Muscle of arm (tissue), 12 donors: Measurements from ENCODE around the gene VIPR2. TPM values are rescaled to one million over a fixed set of nuclear protein-coding genes. Genes with fewer than 3 reads are reported as not detected.

Source experiments
- DNase-seq: peaks from one replicate; pipeline ENCODE4 v3.0.0-alpha.2; 2013
- polyA plus RNA-seq, 12 donors: library from polyadenylated mRNA; unstranded; fragments of 120-200 nt; gene quantifications; one replicate each; pipeline ENCODE4 v1.2.1, GENCODE V29; 2013; ENCODE audit not compliant: insufficient read length in 12 of 12

The VIPR2 gene
- polyA plus RNA-seq, 12 donors, result 5.2 to 11.6 (median 9.0) TPM; not detected in 1

- no peak for DNase-seq
Measured at GRCh38 chr7:159158125-159158887, 13.6 kb upstream of the VIPR2 start.

GRCh38 chr7:159157714-159158113 lies 13.0 kb upstream of the VIPR2 start:
- no peak for DNase-seq

DNA sequence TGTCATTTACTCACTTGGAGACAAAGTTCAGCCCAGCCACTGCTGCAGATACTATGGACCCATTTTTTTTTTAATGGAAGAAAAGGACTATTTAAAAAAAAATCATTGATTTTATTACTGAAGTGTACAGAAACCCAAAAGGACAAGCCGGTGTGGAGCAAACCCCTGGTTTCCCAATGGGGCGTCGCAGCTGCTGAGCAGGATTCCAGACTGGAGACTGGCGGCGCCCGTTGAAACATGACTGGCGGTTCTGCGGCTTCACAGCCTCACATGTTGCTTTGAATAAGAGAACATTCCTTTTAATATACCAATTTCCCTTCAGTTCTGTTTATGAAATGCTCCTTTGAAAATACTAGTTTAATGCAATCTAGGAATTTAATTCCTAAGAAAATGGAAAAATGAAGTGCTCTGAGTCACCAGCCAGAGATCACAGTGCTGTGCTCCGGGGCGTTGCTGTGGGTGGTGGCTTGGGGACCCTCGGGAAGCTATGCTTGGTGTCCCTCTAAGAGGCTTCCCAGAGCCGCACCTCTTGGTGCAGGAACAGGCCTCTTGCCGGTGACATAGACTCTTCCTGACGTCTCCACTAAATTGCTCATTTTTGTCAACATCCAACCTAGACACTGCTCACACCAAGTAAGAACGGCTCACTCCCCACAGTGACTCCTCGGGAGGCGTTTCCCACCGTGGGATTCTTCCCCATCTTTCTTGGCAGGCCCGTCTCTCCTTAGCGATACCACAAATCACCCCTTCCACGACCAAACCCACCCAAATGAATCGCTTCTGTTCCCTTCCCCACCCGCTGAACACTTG lies 12.0 kb upstream of the VIPR2 start:
- no peak for DNase-seq

GRCh38 chr7:159155410-159155809 lies 10.7 kb upstream of the VIPR2 start:
- DNase-seq, result no peak

DNA sequence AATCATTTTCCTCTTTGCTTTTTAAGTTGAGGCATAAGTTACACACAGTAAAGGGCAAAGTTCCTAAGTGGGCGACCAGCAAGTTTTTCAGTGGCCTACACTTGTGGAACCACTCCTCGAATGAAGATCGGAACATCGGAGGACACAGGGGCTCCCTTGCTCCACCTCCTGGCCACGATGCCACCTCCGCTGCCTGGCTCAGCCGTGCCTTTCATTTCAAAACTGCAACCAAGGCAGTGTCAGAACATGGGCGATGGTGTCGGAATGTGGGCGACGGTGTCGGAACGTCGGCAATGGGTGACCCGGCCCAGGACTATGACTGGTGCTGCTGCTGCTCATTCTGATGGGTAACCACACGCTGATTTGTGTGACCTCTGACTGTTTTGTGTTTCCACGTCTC lies 9.6 kb upstream of the VIPR2 start:
- no peak for DNase-seq

DNA sequence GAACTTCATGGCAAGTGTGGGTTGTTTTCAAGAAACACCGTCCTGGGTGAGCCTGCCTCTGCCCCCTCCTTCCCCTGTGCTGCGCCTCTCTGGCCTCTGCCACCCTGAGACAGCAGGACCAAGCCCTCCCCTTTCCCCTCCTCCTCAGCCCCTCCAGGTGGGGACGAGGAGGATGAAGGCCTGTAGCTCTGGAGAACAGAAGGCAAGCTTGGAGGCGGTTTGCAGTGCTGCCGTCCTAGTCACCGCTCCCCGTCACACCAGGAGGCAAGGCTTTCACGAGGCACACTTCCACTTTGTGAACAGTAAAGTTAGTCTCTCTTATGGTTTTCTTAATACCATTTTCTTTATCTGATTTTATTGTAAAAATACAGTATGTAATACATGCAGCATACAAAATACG lies 8.8 kb upstream of the VIPR2 start:
- no peak for DNase-seq

- no peak for DNase-seq
Measured at GRCh38 chr7:159152816-159153215, 8.1 kb upstream of the VIPR2 start.

DNA sequence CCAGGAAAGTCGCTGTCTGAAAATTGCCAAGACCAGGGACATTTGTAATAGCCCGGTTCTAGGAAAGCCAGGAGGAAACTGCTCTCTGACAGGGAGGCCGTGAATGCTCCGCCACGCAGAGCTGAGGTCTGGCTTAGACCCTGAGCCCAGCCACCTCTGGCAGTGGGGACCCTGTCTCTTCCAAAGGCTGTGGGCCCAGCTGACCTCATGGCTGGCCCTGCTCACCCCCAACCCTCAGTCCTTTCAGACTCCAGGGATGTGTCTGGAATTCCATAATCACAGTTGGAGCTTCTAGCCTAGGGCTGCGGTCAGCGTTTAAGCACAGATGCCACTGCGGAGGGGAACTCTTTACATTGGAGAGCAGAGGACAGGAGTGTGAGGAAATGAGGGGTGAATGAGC lies 6.6 kb upstream of the VIPR2 start:
- no peak for DNase-seq

- no peak for DNase-seq
Measured at GRCh38 chr7:159149488-159149887, 4.8 kb upstream of the VIPR2 start.

DNA sequence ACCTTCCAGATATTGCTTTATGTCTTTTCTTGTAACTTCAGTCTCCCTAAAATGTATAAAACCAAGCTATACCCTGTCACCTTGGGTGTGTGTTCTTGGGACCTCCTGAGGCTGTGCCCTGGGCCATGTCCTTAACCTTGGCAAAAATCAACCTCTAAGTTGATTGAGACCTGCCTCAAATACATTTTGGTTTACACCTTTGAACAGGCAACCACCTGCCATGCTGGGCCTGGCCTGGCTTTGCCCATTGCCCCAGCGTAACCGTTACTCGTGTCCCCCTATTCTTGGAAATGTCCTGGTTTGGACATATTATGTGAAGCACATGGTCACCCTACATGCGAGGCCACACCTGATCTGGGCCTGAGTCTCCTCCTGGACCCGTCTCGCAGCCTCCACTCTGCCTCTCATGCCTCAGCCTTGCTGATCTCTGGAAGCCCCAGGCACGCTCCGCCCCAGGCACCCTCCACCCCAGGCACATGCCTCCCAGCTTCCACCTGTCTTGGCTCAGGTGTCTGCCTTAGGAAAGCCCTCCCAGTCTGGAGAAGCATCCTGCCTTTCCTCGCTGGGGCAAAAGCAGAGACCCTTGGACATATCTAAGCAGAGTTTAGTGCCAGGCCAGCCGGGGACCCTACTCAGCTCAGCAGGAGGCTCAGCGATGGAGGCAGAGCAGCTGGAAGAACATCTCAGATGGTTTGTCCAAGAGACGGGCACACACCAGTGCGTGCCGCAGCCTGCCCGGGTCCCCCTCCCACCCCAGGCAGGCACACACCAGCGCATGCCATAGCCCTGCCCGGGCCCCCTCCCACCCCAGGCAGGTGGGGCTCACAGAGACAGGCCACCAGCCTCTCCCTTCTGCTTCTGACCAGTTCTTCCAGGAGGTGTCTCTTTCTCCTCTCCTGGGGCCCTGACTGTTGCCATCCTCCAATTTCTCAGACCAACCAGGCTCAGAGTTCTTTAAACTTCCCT lies 4.0 kb upstream of the VIPR2 start:
- no peak for DNase-seq

- DNase-seq, result no peak
Measured at GRCh38 chr7:159147687-159148086, 3.0 kb upstream of the VIPR2 start.

DNA sequence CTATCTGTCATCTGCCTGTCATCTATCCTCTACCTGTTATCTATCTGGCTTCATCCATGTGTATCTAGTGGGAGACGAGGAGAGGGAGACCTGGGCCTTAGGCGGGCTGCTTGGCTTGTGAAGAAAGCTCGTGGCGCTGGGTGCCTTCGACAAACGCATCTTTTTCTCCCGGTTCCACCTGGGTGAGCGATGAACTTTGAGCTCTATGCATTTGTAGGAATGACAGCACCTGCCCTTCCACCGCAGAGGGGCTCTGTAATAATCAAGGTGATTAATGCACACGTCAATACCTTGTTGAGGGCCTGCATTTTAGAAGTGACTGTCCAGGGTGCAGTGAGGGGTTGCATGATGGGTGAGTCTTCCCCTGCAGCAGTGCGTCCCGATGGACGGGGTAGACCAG lies 2.6 kb upstream of the VIPR2 start:
- DNase-seq, result no peak

- no peak for DNase-seq
Measured at GRCh38 chr7:159146084-159146858, 1.6 kb upstream of the VIPR2 start.

- DNase-seq, result no peak
Measured at GRCh38 chr7:159145490-159145855, 806 bp upstream of the VIPR2 start.

DNA sequence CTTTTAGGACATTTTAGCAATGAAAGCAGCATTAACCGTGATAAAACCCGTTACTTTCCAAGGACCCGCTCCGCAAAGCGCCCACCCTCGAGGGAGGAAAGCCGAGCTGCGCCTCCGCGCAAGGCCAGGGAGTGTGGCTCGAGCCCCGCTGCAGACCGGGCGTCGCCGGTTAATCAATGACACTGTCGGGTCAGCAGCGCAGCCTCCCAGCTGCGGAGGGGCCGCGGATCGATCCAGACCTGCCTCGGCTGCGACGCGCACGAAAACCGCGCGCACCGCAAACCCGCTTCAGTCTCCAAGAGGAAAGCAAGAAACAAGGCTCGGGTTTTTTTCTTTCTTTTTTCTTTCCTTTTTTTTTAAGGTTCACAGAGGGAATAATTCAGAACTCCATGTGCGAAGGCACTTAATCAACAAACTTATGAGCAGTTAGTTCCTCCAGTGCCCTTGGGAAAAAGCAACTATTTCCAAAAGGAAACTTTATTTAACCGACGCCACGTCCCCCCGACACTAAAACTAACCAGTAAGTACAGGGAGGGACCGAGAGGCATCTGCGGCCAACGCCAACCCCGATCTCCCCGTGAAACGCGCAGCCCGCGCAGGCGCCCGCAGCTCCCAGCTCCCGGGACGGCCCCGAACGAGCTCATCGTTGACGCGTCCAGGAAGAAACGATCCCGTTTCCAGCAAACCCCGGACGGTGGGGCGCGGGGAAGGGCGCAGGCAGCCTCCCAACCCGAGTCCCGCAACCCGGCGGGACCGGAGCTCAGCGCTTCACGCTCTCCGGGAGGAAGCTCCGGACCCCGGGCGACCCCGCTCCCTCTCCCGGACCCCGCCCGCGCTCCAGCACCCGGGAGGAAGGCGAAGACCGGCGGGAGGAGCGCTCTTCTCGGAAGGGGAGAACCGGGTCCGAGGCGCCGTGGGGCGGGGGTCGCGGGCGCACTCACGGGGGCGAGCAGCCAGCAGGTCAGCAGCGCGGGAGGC lies 598 bp downstream of the VIPR2 start:
- DNase-seq, result peak; percentile 54

- DNase-seq, result no peak
Measured at GRCh38 chr7:159142730-159143129, 1.9 kb downstream of the VIPR2 start.

- DNase-seq, result no peak
Measured at GRCh38 chr7:159142199-159142598, 2.5 kb downstream of the VIPR2 start.

DNA sequence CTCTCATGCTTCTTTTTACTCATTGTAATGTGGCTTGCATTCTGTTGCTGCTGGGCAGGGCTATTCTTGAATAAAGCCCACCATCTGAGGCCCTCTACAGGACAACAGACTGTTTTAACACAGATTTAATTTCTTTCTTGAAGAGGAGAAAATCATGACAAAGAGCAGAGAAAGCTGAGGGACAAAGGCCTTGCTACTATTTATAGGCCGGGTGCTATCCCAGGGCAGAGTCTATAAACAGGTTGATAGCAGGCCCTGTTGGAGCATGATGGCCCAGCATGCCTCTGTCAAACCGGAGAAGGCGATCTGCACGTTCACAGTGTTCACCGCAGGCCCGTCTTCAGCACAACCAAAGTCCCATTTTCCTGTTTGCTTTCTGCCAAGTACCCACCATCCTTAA lies 3.0 kb downstream of the VIPR2 start:
- DNase-seq, result no peak

GRCh38 chr7:159141167-159141566 lies 3.5 kb downstream of the VIPR2 start:
- DNase-seq, result no peak
